ENCODE results near the gene LETM1.

The LETM1 gene

GRCh38 chr4:1787411-1788077, 68.4 kb downstream of the LETM1 start:
- Histone ChIP-seq H3K4me3 (replicated peaks; ENCODE audit: low read depth, low read length) (no peak overlapping the region), H3K36me3 (ENCODE audit: control insufficient read depth, insufficient read depth, low read length) (no peaks in the 10 kb centered on the region), H3K27me3 (replicated peaks; ENCODE audit: control insufficient read depth, insufficient read depth, low read length) (no peaks in the 10 kb centered on the region; the same call in 1 of the 2 replicates)
- no peak for DNase-seq (ENCODE audit: extremely low read depth, insufficient read length)
- TF ChIP-seq CTCF (IDR thresholded peaks at IDR 0.05; ENCODE audit: insufficient read depth, low read length, poor library complexity, severe bottlenecking), result no peak

GRCh38 chr4:1786544-1787362, 69.2 kb downstream of the LETM1 start:
- Histone ChIP-seq H3K27me3 (replicated peaks; ENCODE audit: control insufficient read depth, insufficient read depth, low read length) (no peaks in the 10 kb centered on the region; the same call in 1 of the 2 replicates), H3K36me3 (ENCODE audit: control insufficient read depth, insufficient read depth, low read length) (no peaks in the 10 kb centered on the region), H3K4me3 (replicated peaks; ENCODE audit: low read depth, low read length) (no peak overlapping the region)
- no peak for TF ChIP-seq CTCF (IDR thresholded peaks at IDR 0.05; ENCODE audit: insufficient read depth, low read length, poor library complexity, severe bottlenecking)
- DNase-seq (ENCODE audit: extremely low read depth, insufficient read length), result no peak

GRCh38 chr4:1785592-1785991, 70.4 kb downstream of the LETM1 start:
- H3K4me3 ChIP-seq (replicated peaks; ENCODE audit: low read depth, low read length), result no peak overlapping the region
- H3K36me3 ChIP-seq (ENCODE audit: control insufficient read depth, insufficient read depth, low read length), result no peaks in the 10 kb centered on the region
- no peak for DNase-seq (ENCODE audit: extremely low read depth, insufficient read length)
- no peaks in the 10 kb centered on the region; the same call in 1 of the 2 replicates for H3K27me3 ChIP-seq (replicated peaks; ENCODE audit: control insufficient read depth, insufficient read depth, low read length)
- TF ChIP-seq CTCF (IDR thresholded peaks at IDR 0.05; ENCODE audit: insufficient read depth, low read length, poor library complexity, severe bottlenecking), result no peak

GRCh38 chr4:1784789-1785591, 71.0 kb downstream of the LETM1 start:
- no peak for DNase-seq (ENCODE audit: extremely low read depth, insufficient read length)
- H3K27me3 ChIP-seq (replicated peaks; ENCODE audit: control insufficient read depth, insufficient read depth, low read length), result no peaks in the 10 kb centered on the region; the same call in 1 of the 2 replicates
- H3K4me3 ChIP-seq (replicated peaks; ENCODE audit: low read depth, low read length), result no peak overlapping the region
- no peaks in the 10 kb centered on the region for H3K36me3 ChIP-seq (ENCODE audit: control insufficient read depth, insufficient read depth, low read length)
- TF ChIP-seq CTCF (IDR thresholded peaks at IDR 0.05; ENCODE audit: insufficient read depth, low read length, poor library complexity, severe bottlenecking), result no peak

GRCh38 chr4:1784395-1784788, 71.6 kb downstream of the LETM1 start:
- Histone ChIP-seq H3K27me3 (replicated peaks; ENCODE audit: control insufficient read depth, insufficient read depth, low read length) (no peaks in the 10 kb centered on the region; the same call in 1 of the 2 replicates), H3K4me3 (replicated peaks; ENCODE audit: low read depth, low read length) (no peak overlapping the region), H3K36me3 (ENCODE audit: control insufficient read depth, insufficient read depth, low read length) (no peaks in the 10 kb centered on the region)
- TF ChIP-seq CTCF (IDR thresholded peaks at IDR 0.05; ENCODE audit: insufficient read depth, low read length, poor library complexity, severe bottlenecking), result no peak
- no peak for DNase-seq (ENCODE audit: extremely low read depth, insufficient read length)

All from GM06990 (cell line).